ENCODE data around the gene MICALL2. TPM values are rescaled to one million over a fixed set of nuclear protein-coding genes. Genes with fewer than 3 reads are reported as not detected.

The MICALL2 gene
- total RNA-seq, 4 donors from 2014 or later = 67.6 to 181 (median 97.0) TPM

DNA sequence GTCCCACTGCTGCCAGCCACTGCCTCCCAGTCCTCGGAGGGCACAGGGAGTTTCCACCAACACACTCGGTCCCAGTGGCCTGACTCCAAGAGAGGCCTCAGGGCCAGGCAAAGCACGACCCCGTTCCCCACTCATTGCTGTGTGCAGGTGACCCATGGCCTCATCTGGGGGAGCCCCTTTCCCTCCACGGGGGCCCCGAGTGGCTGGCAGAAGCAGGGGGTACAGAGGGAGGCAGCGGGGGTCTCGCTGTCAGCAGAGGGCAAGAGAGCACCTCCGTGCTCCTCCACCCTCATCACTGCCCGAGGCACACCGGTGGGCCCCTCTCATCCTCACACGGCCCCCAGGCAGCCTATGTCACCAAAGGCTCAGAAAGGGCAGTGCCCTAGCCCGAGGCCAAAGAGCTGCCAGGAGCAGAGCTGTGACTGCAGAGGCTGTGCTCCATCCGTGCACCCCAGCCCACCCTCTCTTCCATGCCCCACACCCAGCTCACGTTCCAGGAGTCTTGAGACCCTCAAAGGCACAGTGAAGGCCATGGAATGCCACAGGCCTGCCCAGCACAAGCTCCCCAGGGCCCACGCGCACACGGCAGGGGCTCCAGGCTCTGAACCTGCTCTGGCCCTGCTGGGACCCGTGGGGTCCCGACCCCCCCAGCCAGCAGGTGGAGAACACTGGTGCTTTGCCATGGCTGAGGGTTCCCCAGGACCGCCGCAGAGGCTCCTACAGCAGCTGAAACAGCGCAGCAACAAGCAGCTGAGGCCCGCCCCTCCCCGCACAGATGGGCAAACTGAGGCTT, 25.9 kb downstream of the MICALL2 start:
- peaks cover 0 to 7% (median 1%) of the 10 kb centered on the region in 4 donors for H3K36me3 ChIP-seq
- DNase-seq = no peak
- in situ Hi-C loops (cut with MboI; ENCODE audit: low pct_ligation_motif_present in 1 of 4, low pct_unique_long_range_greater_than_20kb in 1 of 4, low sequenced_read_pairs in 3 of 4) (no loop called here), intact Hi-C loops (cut with DNase I; ENCODE audit: low total_unique reads) (loop anchor here (5.0 kb wide), 1 partner anchor 39 kb away; no protein-coding TSS in a partner anchor)
- peaks cover 0 to 6% (median 0%) of the 10 kb centered on the region in 4 donors for H3K4me1 ChIP-seq
- H3K27me3 ChIP-seq = peaks cover 36% of the 10 kb centered on the region
- no peak overlapping the region for H3K27ac ChIP-seq
- H3K9me3 ChIP-seq = no peaks in the 10 kb centered on the region
- TF ChIP-seq POLR2AphosphoS5 (IDR thresholded peaks at IDR 0.05) = no peak
- TF ChIP-seq, protein P1, sequence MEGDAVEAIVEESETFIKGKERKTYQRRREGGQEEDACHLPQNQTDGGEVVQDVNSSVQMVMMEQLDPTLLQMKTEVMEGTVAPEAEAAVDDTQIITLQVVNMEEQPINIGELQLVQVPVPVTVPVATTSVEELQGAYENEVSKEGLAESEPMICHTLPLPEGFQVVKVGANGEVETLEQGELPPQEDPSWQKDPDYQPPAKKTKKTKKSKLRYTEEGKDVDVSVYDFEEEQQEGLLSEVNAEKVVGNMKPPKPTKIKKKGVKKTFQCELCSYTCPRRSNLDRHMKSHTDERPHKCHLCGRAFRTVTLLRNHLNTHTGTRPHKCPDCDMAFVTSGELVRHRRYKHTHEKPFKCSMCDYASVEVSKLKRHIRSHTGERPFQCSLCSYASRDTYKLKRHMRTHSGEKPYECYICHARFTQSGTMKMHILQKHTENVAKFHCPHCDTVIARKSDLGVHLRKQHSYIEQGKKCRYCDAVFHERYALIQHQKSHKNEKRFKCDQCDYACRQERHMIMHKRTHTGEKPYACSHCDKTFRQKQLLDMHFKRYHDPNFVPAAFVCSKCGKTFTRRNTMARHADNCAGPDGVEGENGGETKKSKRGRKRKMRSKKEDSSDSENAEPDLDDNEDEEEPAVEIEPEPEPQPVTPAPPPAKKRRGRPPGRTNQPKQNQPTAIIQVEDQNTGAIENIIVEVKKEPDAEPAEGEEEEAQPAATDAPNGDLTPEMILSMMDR (IDR thresholded peaks at IDR 0.05) = no peak
- no peak for TF ChIP-seq EP300 (IDR thresholded peaks at IDR 0.05; ENCODE audit: low read depth)
- no peak for TF ChIP-seq POLR2A (IDR thresholded peaks at IDR 0.05)
- WGBS, 2 donors (ENCODE audit: low coverage in 1 of 2) = 63% methylated on average over 21 of the region's 25 CpGs; no CpG with 5 or more reads in 1 of the 2 donors
- H3K4me3 ChIP-seq = no peak overlapping the region

DNA sequence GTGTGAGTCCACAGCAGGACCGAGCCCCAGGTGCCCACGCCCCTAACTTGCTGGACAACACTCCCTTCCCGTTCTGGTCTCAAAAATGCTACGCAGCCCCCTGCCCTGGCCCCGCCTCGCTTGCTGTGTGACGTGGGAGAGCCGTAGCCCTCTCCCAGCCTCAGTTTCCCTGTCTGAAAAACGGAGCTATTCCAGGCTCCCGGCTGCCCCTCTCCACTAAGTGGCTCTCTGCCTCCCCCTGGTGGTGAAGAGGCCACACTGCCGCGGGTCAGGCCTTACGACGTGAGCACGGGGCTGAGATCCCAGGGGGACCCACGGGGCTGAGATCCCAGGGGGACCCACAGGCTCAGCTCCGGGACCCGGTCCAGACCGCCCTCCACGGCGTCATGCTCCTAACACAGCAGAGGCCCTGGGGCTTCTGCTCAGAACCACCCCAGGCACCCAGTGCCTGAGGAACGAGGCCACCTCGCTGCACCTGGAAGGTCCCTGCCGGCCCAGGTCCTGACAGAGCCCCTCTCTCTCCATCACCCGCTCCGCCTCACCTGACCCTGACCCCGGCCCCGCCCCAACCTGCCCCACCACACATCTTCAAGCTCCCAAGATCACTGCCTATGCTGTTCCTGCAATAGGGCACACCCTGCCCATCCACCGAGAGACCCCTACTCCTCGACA, 26.7 kb downstream of the MICALL2 start:
- Histone ChIP-seq H3K4me1 (peaks cover 0 to 6% (median 0%) of the 10 kb centered on the region in 4 donors), H3K36me3 (peaks cover 0 to 2% (median 0%) of the 10 kb centered on the region in 4 donors), H3K4me3 (no peak overlapping the region), H3K27ac (no peak overlapping the region), H3K9me3 (no peaks in the 10 kb centered on the region), H3K27me3 (peaks cover 36% of the 10 kb centered on the region)
- WGBS, 2 donors (ENCODE audit: low coverage in 1 of 2) = 13% methylated on average over 23 of the region's 30 CpGs; no CpG with 5 or more reads in 1 of the 2 donors
- intact Hi-C loops (cut with DNase I; ENCODE audit: low total_unique reads) = loop anchor here (5.0 kb wide), 1 partner anchor 40 kb away; no protein-coding TSS in a partner anchor
- in situ Hi-C loops (cut with MboI; ENCODE audit: low pct_ligation_motif_present in 1 of 4, low pct_unique_long_range_greater_than_20kb in 1 of 4, low sequenced_read_pairs in 3 of 4) = no loop called here
- DNase-seq = peak; percentile 76
- TF ChIP-seq, protein P1 (IDR thresholded peaks at IDR 0.05) = peak; percentile 92 to 99 (median 98)
- no peak for TF ChIP-seq EP300 (IDR thresholded peaks at IDR 0.05; ENCODE audit: low read depth)

DNA sequence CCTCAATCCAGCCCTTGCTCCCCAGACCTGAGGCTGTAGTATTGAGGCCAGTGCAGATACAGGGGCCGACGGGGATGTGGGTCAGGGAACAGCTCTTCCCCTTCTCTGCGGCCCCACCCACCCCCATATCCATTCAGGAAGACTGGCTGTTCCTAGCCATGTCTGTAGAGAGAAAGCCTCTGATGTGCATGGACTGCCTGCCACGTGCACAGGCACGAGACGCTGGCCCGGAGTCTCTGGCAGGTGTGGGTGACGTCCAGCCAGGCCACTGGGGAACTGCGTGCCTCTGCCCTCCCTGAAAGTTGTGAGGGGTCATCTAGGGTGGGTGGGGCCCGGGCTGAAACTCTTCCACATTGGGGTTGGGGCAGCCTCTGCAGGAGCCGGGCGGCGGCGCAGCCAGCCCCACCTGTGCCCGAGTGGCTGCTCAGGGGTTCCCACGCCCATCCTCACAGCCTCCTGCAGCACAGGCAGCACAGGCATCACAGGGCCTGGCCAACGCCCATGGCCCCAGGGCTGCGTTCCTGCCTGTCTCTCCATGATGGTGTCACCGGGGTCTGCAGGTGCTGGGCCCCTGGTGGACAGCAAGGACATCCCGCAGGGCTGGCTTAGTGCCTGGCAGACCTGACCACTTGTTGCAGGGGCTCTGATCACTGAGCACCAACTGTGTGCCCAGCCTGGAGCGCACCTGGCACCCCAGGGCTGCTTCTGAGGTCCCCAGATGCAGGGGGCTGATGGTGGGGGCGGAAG, 27.5 kb downstream of the MICALL2 start:
- in situ Hi-C loops (cut with MboI; ENCODE audit: low pct_ligation_motif_present in 1 of 4, low pct_unique_long_range_greater_than_20kb in 1 of 4, low sequenced_read_pairs in 3 of 4) (no loop called here), intact Hi-C loops (cut with DNase I; ENCODE audit: low total_unique reads) (loop anchor here (5.0 kb wide), 1 partner anchor 40 kb away; no protein-coding TSS in a partner anchor)
- no peaks in the 10 kb centered on the region for H3K9me3 ChIP-seq
- peaks cover 0 to 6% (median 0%) of the 10 kb centered on the region in 4 donors for H3K4me1 ChIP-seq
- TF ChIP-seq POLR2A (IDR thresholded peaks at IDR 0.05) (no peak), EP300 (IDR thresholded peaks at IDR 0.05; ENCODE audit: low read depth) (no peak), POLR2AphosphoS5 (IDR thresholded peaks at IDR 0.05) (no peak)
- TF ChIP-seq, protein P1 (IDR thresholded peaks at IDR 0.05) = no peak
- H3K36me3 ChIP-seq = no peaks in the 10 kb centered on the region
- WGBS, 2 donors (ENCODE audit: low coverage in 1 of 2) = 30 to 60% methylated on average over 1 to 18 of the region's 22 CpGs
- H3K27ac ChIP-seq = no peak overlapping the region
- H3K4me3 ChIP-seq = no peak overlapping the region
- no peak for DNase-seq
- peaks cover 36% of the 10 kb centered on the region for H3K27me3 ChIP-seq
